ENCODE results near the gene TCEA3.

GRCh38 chr1:23437355-23437664 is 12.8 kb upstream of the TCEA3 start:
- TF ChIP-seq CTCF (IDR thresholded peaks at IDR 0.05): no peak
- no peak for TF ChIP-seq POLR2A (IDR thresholded peaks at IDR 0.05)
- no peak for TF ChIP-seq POLR2AphosphoS5 (IDR thresholded peaks at IDR 0.05)

Data from breast epithelium (tissue), 3 donors.